ENCODE results near the gene FXYD5.

Gene FXYD5

DNA sequence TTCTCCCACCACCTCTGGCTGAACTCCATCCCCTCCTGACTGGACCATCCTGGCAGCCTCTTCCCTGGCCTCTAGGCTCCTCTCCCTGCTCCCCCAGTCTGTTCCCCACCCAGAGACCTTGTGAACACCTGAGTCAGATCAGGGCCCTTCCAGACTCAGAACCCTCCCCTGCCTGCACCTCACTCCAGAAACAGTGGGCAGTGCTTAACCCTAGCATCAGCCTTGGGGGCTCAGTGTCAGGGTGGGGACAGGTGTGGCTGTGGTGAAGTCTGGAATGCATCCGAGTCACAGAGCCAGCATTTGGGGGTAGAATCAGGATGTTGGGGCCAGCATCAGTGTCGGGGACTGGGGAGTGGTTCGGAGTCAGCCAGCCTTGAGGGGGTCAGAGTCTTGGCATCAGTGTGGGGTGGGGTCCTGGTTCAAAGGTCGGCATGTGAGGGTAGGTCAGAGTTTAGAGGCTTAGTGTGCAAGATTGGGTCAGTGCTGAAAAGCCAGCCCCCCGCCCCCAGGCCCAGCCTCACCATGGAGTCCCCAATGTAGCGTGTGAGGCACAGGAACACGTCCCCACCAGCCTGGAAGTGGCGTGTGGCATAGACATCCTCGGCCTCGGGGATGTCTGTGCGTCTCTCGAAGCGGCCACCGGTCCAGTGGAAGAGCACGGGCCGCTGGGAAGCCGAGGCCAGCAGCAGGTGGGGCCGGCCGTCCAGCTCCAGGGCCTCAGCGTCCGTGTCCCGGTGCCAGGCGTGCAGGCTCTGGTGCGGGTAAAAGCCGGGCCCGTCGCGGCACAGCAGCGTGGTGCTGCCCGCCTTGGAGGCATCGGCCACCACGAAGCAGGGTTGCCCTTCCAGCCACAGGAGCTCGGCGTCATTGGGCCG lies 28.5 kb upstream of the FXYD5 start:
- Histone ChIP-seq H3K4me3 (ENCODE audit: low read length) (no peak overlapping the region), H3K9me2 (replicated peaks; ENCODE audit: insufficient read depth, low read length) (no peaks in the 10 kb centered on the region), H3K79me2 (ENCODE audit: low read length) (no peaks in the 10 kb centered on the region), H3K27me3 (replicated peaks; ENCODE audit: insufficient read depth, low read length) (peaks cover 56% of the 10 kb centered on the region), H3K27ac (ENCODE audit: low read length) (no peak overlapping the region), H2AFZ (ENCODE audit: low read length) (no peak overlapping the region), H3K9me3 (replicated peaks; ENCODE audit: insufficient read depth, low read length) (no peaks in the 10 kb centered on the region), H3K36me3 (replicated peaks; ENCODE audit: insufficient read depth, low read length) (no peaks in the 10 kb centered on the region), H3K4me1 (ENCODE audit: low read length) (peaks cover 7% of the 10 kb centered on the region), H3F3A (ENCODE audit: insufficient read depth, low read length) (no peaks in the 10 kb centered on the region), H4K20me1 (ENCODE audit: insufficient read depth, low read length) (no peaks in the 10 kb centered on the region), H3K4me2 (ENCODE audit: low read depth, low read length) (no peak overlapping the region), H3K9ac (ENCODE audit: low read length) (no peak overlapping the region)
- TF ChIP-seq EZH2phosphoT487 (IDR thresholded peaks at IDR 0.05; ENCODE audit: low read length) (no peak), CTCF (IDR thresholded peaks at IDR 0.05; ENCODE audit: low read length) (no peak)
- DNase-seq = no peak

- no peak overlapping the region for H3K4me3 ChIP-seq (ENCODE audit: low read length)
- H3K9me3 ChIP-seq (replicated peaks; ENCODE audit: insufficient read depth, low read length) = no peaks in the 10 kb centered on the region
- H3K79me2 ChIP-seq (ENCODE audit: low read length) = no peaks in the 10 kb centered on the region
- peaks cover 57% of the 10 kb centered on the region for H3K27me3 ChIP-seq (replicated peaks; ENCODE audit: insufficient read depth, low read length)
- H3K4me1 ChIP-seq (ENCODE audit: low read length) = peaks cover 7% of the 10 kb centered on the region
- DNase-seq = no peak
- H3K27ac ChIP-seq (ENCODE audit: low read length) = no peak overlapping the region
- no peaks in the 10 kb centered on the region for H4K20me1 ChIP-seq (ENCODE audit: insufficient read depth, low read length)
- H3K9ac ChIP-seq (ENCODE audit: low read length) = no peak overlapping the region
- H3K36me3 ChIP-seq (replicated peaks; ENCODE audit: insufficient read depth, low read length) = no peaks in the 10 kb centered on the region
- H2AFZ ChIP-seq (ENCODE audit: low read length) = no peak overlapping the region
- H3F3A ChIP-seq (ENCODE audit: insufficient read depth, low read length) = no peaks in the 10 kb centered on the region
- TF ChIP-seq CTCF (IDR thresholded peaks at IDR 0.05; ENCODE audit: low read length) (no peak), EZH2phosphoT487 (IDR thresholded peaks at IDR 0.05; ENCODE audit: low read length) (no peak), EZH2 (optimal IDR thresholded peaks at IDR 0.05; ENCODE audit: low read depth, low read length) (no peak)
- no peak overlapping the region for H3K4me2 ChIP-seq (ENCODE audit: low read depth, low read length)
- H3K9me2 ChIP-seq (replicated peaks; ENCODE audit: insufficient read depth, low read length) = no peaks in the 10 kb centered on the region
Observed at GRCh38 chr19:35126624-35126959, 27.9 kb upstream of the FXYD5 start.

DNA sequence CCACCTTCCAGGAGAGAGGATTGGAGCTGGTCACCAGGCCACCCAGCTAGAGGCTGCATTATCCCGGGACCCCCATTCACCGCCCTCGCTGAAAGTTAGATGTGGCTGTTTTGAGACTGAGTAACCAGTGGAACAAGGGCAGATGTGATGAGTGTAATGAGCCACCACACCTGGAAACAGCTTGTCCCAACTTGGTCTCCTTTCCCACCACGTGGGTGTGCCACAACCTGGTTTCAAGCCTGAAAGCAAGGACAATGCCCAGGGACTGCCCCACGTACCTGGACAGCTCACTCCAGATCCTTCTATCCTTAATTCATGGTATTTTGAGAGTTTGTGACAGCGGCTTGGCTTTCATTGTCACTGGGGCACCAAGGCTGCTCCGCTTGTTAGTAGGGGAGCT lies 26.7 kb upstream of the FXYD5 start:
- Histone ChIP-seq H3K79me2 (ENCODE audit: low read length) (no peaks in the 10 kb centered on the region), H4K20me1 (ENCODE audit: insufficient read depth, low read length) (no peaks in the 10 kb centered on the region), H3K36me3 (replicated peaks; ENCODE audit: insufficient read depth, low read length) (no peaks in the 10 kb centered on the region), H3K4me3 (ENCODE audit: low read length) (no peak overlapping the region), H3K9me2 (replicated peaks; ENCODE audit: insufficient read depth, low read length) (no peaks in the 10 kb centered on the region), H3K27ac (ENCODE audit: low read length) (no peak overlapping the region), H3F3A (ENCODE audit: insufficient read depth, low read length) (no peaks in the 10 kb centered on the region), H3K9me3 (replicated peaks; ENCODE audit: insufficient read depth, low read length) (no peaks in the 10 kb centered on the region), H3K9ac (ENCODE audit: low read length) (no peak overlapping the region), H2AFZ (ENCODE audit: low read length) (no peak overlapping the region), H3K27me3 (replicated peaks; ENCODE audit: insufficient read depth, low read length) (peaks cover 58% of the 10 kb centered on the region), H3K4me1 (ENCODE audit: low read length) (peaks cover 7% of the 10 kb centered on the region), H3K4me2 (ENCODE audit: low read depth, low read length) (no peak overlapping the region)
- DNase-seq = no peak
- TF ChIP-seq EZH2 (optimal IDR thresholded peaks at IDR 0.05; ENCODE audit: low read depth, low read length) (no peak), CTCF (IDR thresholded peaks at IDR 0.05; ENCODE audit: low read length) (no peak), EZH2phosphoT487 (IDR thresholded peaks at IDR 0.05; ENCODE audit: low read length) (no peak)

All from MM.1S (cell line).